NCI-H774 (cell line): ENCODE data around the gene CABLES2.
A peak's percentile ranks its signal among the peaks of the same experiment; 100 is the strongest.

Source experiments
- DNase-seq: peaks from one replicate; lab custom pipeline; 2025; lab: John Stamatoyannopoulos, UW

The CABLES2 gene

GRCh38 chr20:62347445-62347844 lies 59.6 kb downstream of the CABLES2 start:
- DNase-seq: no peak

DNA sequence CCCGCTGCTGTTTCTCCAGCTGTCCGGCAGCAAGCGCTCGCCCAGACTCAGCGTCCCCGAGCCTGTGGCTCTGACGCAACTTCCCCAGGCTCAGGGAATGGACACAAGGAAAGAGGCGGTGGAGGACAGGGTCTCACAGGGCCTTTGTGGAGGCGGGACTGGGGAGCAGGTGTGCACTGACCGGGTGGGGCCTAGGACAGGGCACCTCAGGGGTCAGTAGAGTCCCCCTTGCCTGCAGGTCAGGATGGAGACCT lies 60.0 kb downstream of the CABLES2 start:
- DNase-seq: no peak

DNA sequence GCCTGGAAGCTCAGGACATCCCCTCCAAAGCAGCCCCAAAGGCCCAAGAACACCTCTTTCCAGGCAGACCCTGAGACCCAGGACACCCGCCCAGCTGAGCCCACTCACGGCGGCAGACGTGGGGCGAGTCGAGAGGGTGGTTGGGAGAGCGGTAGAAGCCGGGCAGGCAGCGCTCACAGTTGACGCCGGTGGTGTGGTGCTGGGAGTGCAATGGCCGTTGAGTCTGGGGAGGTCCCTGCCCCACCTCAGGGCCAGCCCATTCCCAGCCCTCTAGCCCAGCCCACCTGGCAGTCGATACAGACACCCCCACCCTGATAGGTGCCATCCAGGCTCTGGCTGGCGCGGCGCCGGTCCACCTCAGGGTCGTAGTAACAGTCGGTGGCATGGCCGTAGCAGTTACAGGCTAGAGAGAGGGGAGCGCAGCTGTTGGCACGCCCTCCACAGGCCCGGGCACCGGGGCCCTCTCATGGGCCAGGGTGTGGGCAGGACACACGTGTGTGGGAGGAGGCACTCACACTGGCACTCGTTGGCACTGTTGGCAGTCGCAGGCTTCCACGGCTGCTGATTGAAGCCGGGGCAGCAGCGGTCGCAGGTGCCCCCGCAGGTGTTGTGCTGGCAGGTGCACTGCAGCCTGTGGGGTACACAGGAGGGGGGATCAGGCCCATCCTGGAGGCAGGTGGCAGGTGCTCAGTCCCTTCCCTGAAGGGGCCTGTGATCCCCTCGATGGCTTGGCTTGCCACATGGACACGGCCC lies 60.5 kb downstream of the CABLES2 start:
- no peak for DNase-seq

DNA sequence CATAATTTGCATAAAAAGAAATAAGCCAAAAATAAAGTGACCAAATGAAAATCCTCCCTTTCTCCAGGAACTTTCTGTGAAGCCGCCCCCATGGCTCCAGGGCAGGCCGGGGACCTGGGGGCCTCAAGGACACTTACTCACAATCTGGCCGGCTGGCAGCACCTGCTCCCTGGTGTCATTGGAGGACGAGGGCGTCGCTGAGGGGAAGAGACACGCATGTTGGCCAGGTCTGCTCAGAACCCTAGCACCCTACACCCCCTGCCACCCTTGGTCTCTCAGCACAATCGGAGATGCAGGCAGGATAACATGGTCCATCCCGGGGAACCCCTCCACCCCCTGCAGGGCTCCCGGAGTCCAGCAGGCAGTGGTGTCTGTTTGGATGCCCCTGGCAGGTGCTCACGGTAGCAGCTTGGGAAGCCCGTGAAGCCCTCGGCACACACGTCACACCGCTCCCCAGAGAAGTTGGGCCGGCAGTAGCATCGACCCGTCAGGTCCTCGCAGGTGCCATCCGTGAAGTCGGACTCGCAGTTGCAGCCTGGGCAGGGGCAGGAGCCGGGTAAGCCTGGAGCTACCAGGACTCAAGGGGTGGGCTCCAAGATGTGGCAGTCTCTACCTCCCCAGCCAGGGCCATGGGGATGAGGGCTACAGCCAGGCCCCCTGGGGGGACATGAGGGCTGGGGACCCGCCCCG lies 61.3 kb downstream of the CABLES2 start:
- DNase-seq: no peak

GRCh38 chr20:62344782-62345181 lies 62.3 kb downstream of the CABLES2 start:
- DNase-seq: no peak

- no peak for DNase-seq
Measured at GRCh38 chr20:62344092-62344491, 63.0 kb downstream of the CABLES2 start.

- DNase-seq: peak; percentile 32
Measured at GRCh38 chr20:62342910-62343309, 64.2 kb downstream of the CABLES2 start.

GRCh38 chr20:62339647-62340062 lies 67.4 kb downstream of the CABLES2 start:
- no peak for DNase-seq
